CD14-positive monocyte (primary cell): ENCODE results near the gene CCDC7. TPM values are rescaled to one million over a fixed set of nuclear protein-coding genes. Genes with fewer than 3 reads are reported as not detected.

Experiments
- DNase-seq, 3 donors: peaks; one replicate each; pipeline ENCODE4 v3.0.0-alpha.2; 2011 to 2022
- H2AFZ ChIP-seq: 2 replicates; pipeline ENCODE4 v1.6.0; 2012; ENCODE audit warnings: mild to moderate bottlenecking, low read depth, low read length, inconsistent platforms; ENCODE audit not compliant: insufficient read depth, poor library complexity, severe bottlenecking
- H3K27ac ChIP-seq, 2 donors: 1 replicate in 1 of 2; 2 replicates in 1 of 2; pipeline ENCODE4 v1.5.1; 2012 to 2013; ENCODE audit warnings: low read length in 2 of 2, control low read depth in 1 of 2, inconsistent platforms in 1 of 2, low read depth in 1 of 2, mild to moderate bottlenecking in 1 of 2
- H3K27me3 ChIP-seq, 2 donors: one replicate each; pipeline versions ENCODE4 v1.6.0 to v1.6.1; 2011 to 2013; ENCODE audit warnings: low read length in 2 of 2; ENCODE audit not compliant: control insufficient read depth in 2 of 2, insufficient read depth in 2 of 2
- H3K36me3 ChIP-seq, 2 donors: replicated peaks in 1 of 2; 1 replicate in 1 of 2; 2 replicates in 1 of 2; pipeline versions ENCODE4 v1.5.1 to v1.6.1; 2012 to 2013; ENCODE audit warnings: low read length in 2 of 2, control low read depth in 1 of 2, inconsistent platforms in 1 of 2, mild to moderate bottlenecking in 1 of 2; ENCODE audit not compliant: insufficient read depth in 2 of 2, control insufficient read depth in 1 of 2
- H3K4me1 ChIP-seq, 2 donors: 1 replicate in 1 of 2; 2 replicates in 1 of 2; pipeline versions ENCODE4 v1.5.1 to v1.6.1; 2012 to 2013; ENCODE audit warnings: low read length in 2 of 2, control low read depth in 1 of 2, inconsistent platforms in 1 of 2, mild to moderate bottlenecking in 1 of 2, moderate library complexity in 1 of 2; ENCODE audit not compliant: insufficient read depth in 2 of 2, control insufficient read depth in 1 of 2
- H3K4me2 ChIP-seq: replicated peaks from 2 replicates; pipeline ENCODE3; 2012; ENCODE audit warnings: low read length, moderate library complexity, mild to moderate bottlenecking; ENCODE audit not compliant: poor library complexity, severe bottlenecking; ENCODE audit errors: extremely low read depth
- H3K4me3 ChIP-seq, 3 experiments: fragments of 200-600 bp in 1 of 3; sonication (generic) in 1 of 3; replicated peaks in 1 of 3; 1 replicate in 2 of 3; 2 replicates in 1 of 3; pipeline ENCODE4 v1.5.1; 2011 to 2013; ENCODE audit warnings: low read length in 3 of 3, mild to moderate bottlenecking in 3 of 3, control low read depth in 2 of 3, low read depth in 2 of 3, inconsistent platforms in 1 of 3, moderate library complexity in 1 of 3
- H3K79me2 ChIP-seq: 2 replicates; pipeline ENCODE4 v1.6.0; 2012; ENCODE audit warnings: mild to moderate bottlenecking, control low read depth, inconsistent platforms, low read length, moderate library complexity; ENCODE audit not compliant: insufficient read depth
- H3K9ac ChIP-seq: 2 replicates; pipeline ENCODE4 v1.6.0; 2017; ENCODE audit warnings: low read length, mild to moderate bottlenecking; ENCODE audit not compliant: insufficient read depth, poor library complexity, severe bottlenecking
- H3K9me3 ChIP-seq, 2 donors: replicated peaks in 1 of 2; 1 replicate in 1 of 2; 2 replicates in 1 of 2; pipeline versions ENCODE4 v1.5.1 to v1.6.1; 2012 to 2013; ENCODE audit warnings: low read length in 2 of 2, control low read depth in 1 of 2; ENCODE audit not compliant: control insufficient read depth in 1 of 2, insufficient read depth in 1 of 2
- H4K20me1 ChIP-seq: 2 replicates; pipeline ENCODE4 v1.6.0; 2012; ENCODE audit warnings: mild to moderate bottlenecking, low read length, control low read depth, moderate library complexity; ENCODE audit not compliant: insufficient read depth
- H3K27ac Mint-ChIP-seq, 7 donors: one replicate each; pipeline ENCODE4 v1.8.0; 2020; ENCODE audit warnings: mild to moderate bottlenecking in 7 of 7, mixed read lengths in 7 of 7, moderate library complexity in 6 of 7, inconsistent platforms in 2 of 7
- H3K27me3 Mint-ChIP-seq, 3 donors: one replicate each; pipeline ENCODE4 v1.8.0; 2021 to 2022; ENCODE audit warnings: low read depth in 3 of 3, mild to moderate bottlenecking in 3 of 3, mixed read lengths in 3 of 3, moderate library complexity in 3 of 3, inconsistent platforms in 1 of 3
- H3K36me3 Mint-ChIP-seq, 2 donors: one replicate each; pipeline ENCODE4 v1.8.0; 2020; ENCODE audit warnings: mixed read lengths in 2 of 2, inconsistent platforms in 1 of 2, mild to moderate bottlenecking in 1 of 2
- H3K4me1 Mint-ChIP-seq: one replicate; pipeline ENCODE4 v1.8.0; 2020; ENCODE audit warnings: mild to moderate bottlenecking, mixed read lengths
- H3K4me3 Mint-ChIP-seq, 2 donors: one replicate each; pipeline ENCODE4 v1.8.0; 2020; ENCODE audit warnings: mild to moderate bottlenecking in 2 of 2, mixed read lengths in 2 of 2, moderate library complexity in 1 of 2
- H3K9me3 Mint-ChIP-seq, 7 donors: one replicate each; pipeline ENCODE4 v1.8.0; 2020 to 2022; ENCODE audit warnings: mixed read lengths in 7 of 7, mild to moderate bottlenecking in 6 of 7, moderate library complexity in 6 of 7, inconsistent platforms in 2 of 7
- WGBS: methylation state at CpG from one replicate; pipeline ENCODE4 v1.1.5; 2013; ENCODE audit warnings: missing lambda C conversion rate; ENCODE audit not compliant: insufficient coverage; 5-methylcytosine and 5-hydroxymethylcytosine counted together
- intact Hi-C, 2 donors: fragments of 100-400 bp; cut with micrococcal nuclease; formaldehyde crosslinking; loops; one replicate each; pipeline versions ENCODE4 v1.15.0 to v1.15.1; 2023
- polyA plus RNA-seq, 3 donors: library from polyadenylated mRNA; depleted of rRNA in 1 of 3; unstranded in 2 of 3; stranded (reverse) in 1 of 3; fragments of 300-500 nt in 2 of 3; fragments of >200 nt in 1 of 3; fragmentation: Illumina TruSeq in 2 of 3; gene quantifications; 1 replicate in 2 of 3; 2 replicates in 1 of 3; pipeline ENCODE4 v1.2.3, GENCODE V29; 2012 to 2021
- TF ChIP-seq, protein P1 (sequence below): fragments of 200-600 bp; IDR thresholded peaks from one replicate; pipeline ENCODE4 v1.8.0; 2022; ENCODE audit warnings: antibody characterized with exemption, mild to moderate bottlenecking

CCDC7 gene
- polyA plus RNA-seq, 3 donors = 1.3 to 2.3 (median 2.0) TPM

DNA sequence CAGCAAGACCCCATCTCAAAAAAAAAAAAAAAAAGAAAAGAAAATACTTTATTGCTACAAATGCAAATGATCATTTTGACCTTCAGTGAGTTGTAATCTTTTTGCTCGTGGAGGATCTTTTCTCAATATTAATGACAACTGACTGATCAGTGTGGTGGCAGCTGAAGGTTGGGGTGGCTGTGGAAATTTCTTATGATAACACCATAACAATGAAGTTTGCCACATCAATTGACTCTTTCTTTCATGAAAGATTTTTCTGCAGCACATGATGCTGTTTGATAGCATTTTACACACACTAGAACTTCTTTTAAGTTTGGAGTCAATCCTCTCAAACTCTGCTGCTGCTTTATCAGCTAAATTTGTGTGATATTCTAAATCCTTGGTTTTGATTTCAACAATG is 12.4 kb upstream of the CCDC7 start:
- Mint-ChIP-seq H3K4me3 (no peak overlapping the region), H3K27ac (no peak overlapping the region), H3K4me1 (no peaks in the 10 kb centered on the region), H3K36me3 (no peaks in the 10 kb centered on the region), H3K9me3 (peaks cover 2 to 22% (median 11%) of the 10 kb centered on the region in 7 donors), H3K27me3 (peaks cover 0 to 5% (median 0%) of the 10 kb centered on the region in 3 donors)
- Histone ChIP-seq H3K9ac (no peak overlapping the region), H2AFZ (no peak overlapping the region), H3K4me3 (no peak overlapping the region), H3K79me2 (no peaks in the 10 kb centered on the region), H3K36me3 (no peaks in the 10 kb centered on the region), H4K20me1 (no peaks in the 10 kb centered on the region), H3K9me3 (peaks cover 4 to 8% of the 10 kb centered on the region in 2 donors), H3K27me3 (peaks cover 0 to 2% of the 10 kb centered on the region in 2 donors), H3K4me2 (no peak overlapping the region), H3K4me1 (no peaks in the 10 kb centered on the region), H3K27ac (no peak overlapping the region)
- intact Hi-C loops = no loop called here
- WGBS = no CpG with 5 or more reads among the region's 1 CpG
- DNase-seq = no peak
- TF ChIP-seq, protein P1, sequence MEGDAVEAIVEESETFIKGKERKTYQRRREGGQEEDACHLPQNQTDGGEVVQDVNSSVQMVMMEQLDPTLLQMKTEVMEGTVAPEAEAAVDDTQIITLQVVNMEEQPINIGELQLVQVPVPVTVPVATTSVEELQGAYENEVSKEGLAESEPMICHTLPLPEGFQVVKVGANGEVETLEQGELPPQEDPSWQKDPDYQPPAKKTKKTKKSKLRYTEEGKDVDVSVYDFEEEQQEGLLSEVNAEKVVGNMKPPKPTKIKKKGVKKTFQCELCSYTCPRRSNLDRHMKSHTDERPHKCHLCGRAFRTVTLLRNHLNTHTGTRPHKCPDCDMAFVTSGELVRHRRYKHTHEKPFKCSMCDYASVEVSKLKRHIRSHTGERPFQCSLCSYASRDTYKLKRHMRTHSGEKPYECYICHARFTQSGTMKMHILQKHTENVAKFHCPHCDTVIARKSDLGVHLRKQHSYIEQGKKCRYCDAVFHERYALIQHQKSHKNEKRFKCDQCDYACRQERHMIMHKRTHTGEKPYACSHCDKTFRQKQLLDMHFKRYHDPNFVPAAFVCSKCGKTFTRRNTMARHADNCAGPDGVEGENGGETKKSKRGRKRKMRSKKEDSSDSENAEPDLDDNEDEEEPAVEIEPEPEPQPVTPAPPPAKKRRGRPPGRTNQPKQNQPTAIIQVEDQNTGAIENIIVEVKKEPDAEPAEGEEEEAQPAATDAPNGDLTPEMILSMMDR = no peak

DNA sequence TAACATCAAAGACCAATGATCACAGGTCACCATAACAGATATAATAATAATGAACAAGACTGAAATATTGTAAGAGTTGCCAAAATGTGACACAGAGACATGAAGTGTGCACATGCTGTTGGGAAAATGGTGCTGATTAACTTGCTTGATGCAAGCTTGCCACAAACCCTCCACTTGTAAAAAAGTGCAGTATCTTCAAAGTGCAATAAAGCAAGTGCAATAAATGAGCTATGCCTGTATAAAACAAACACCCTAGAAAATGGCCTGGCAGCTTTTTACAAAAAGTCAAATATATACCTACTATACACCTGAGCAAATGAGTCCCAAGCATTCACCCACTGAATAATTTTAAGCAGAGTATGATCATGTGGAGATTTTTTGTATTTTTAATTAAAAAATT is 9.7 kb upstream of the CCDC7 start:
- H3K27ac Mint-ChIP-seq = no peak overlapping the region
- H3K36me3 Mint-ChIP-seq = no peaks in the 10 kb centered on the region
- peaks cover 3 to 9% (median 5%) of the 10 kb centered on the region in 3 donors for H3K27me3 Mint-ChIP-seq
- Histone ChIP-seq H3K9ac (no peak overlapping the region), H3K4me3 (no peak overlapping the region), H3K4me2 (no peak overlapping the region), H2AFZ (no peak overlapping the region), H3K27ac (no peak overlapping the region), H3K79me2 (no peaks in the 10 kb centered on the region), H3K36me3 (no peaks in the 10 kb centered on the region), H3K27me3 (peaks cover 0 to 10% of the 10 kb centered on the region in 2 donors), H3K9me3 (peaks cover 4 to 8% of the 10 kb centered on the region in 2 donors), H3K4me1 (no peaks in the 10 kb centered on the region), H4K20me1 (no peaks in the 10 kb centered on the region)
- H3K4me3 Mint-ChIP-seq = no peak overlapping the region
- no peaks in the 10 kb centered on the region for H3K4me1 Mint-ChIP-seq
- TF ChIP-seq, protein P1 = no peak
- intact Hi-C loops = no loop called here
- H3K9me3 Mint-ChIP-seq = peaks cover 0 to 18% (median 9%) of the 10 kb centered on the region in 7 donors
- DNase-seq = no peak
